K562 (cell line): ENCODE results near the gene COL1A1. TPM values are rescaled to one million over a fixed set of nuclear protein-coding genes. Genes with fewer than 3 reads are reported as not detected.

Experiments
- BRCA1 ChIP-seq, 2 experiments: fragments of 450-650 bp in 1 of 2; sonication (generic) in 1 of 2; formaldehyde crosslinking in 1 of 2; IDR thresholded peaks; 2 replicates each; pipeline versions ENCODE4 v1.5.0 to v1.6.1; 2017 to 2020; ENCODE audit warnings: mild to moderate bottlenecking in 1 of 2, missing genetic modification reagents in 1 of 2
- CSDE1 ChIP-seq, 2 experiments: fragments of 450-650 bp; IDR thresholded peaks; 2 replicates each; pipeline ENCODE4 v1.6.1; 2016; ENCODE audit warnings: mild to moderate bottlenecking in 1 of 2
- HES1 ChIP-seq: fragments of 450-650 bp; IDR thresholded peaks from 2 replicates; pipeline ENCODE4 v1.6.1; 2016; ENCODE audit warnings: low read depth, mild to moderate bottlenecking, moderate library complexity
- HMGN3 ChIP-seq: IDR thresholded peaks from 2 replicates; pipeline ENCODE4 v1.6.1; 2011; ENCODE audit warnings: borderline replicate concordance, low read depth, mild to moderate bottlenecking, mixed read lengths, low read length; ENCODE audit not compliant: insufficient read length; ENCODE audit errors: extremely low read depth
- KDM5B ChIP-seq: fragments of 200-600 bp; sonication (generic); IDR thresholded peaks from 2 replicates; pipeline ENCODE4 v1.6.1; 2012; ENCODE audit warnings: low read depth, mild to moderate bottlenecking, moderate library complexity, low read length, control low read depth, inconsistent platforms; ENCODE audit not compliant: insufficient replicate concordance
- LEF1 ChIP-seq: fragments of 450-650 bp; IDR thresholded peaks from 2 replicates; pipeline ENCODE4 v1.6.1; 2016; ENCODE audit warnings: mild to moderate bottlenecking
- MTA1 ChIP-seq: fragments of 450-650 bp; IDR thresholded peaks from 2 replicates; pipeline ENCODE4 v1.6.1; 2017; ENCODE audit warnings: borderline replicate concordance
- NFE2 ChIP-seq: IDR thresholded peaks from 2 replicates; pipeline ENCODE4 v1.6.1; 2014; ENCODE audit warnings: antibody characterized with exemption, low read depth
- POLR2A ChIP-seq: fragments of 450-650 bp; conservative IDR thresholded peaks from 2 replicates; pipeline ENCODE4 v1.6.1; 2016
- SIN3B ChIP-seq: fragments of 450-650 bp; IDR thresholded peaks from 2 replicates; pipeline ENCODE4 v1.6.1; 2017; ENCODE audit warnings: low read depth, mild to moderate bottlenecking, moderate library complexity
- TCF7L2 ChIP-seq: fragments of 150-350 bp; IDR thresholded peaks from 2 replicates; pipeline ENCODE4 v1.6.1; 2016; ENCODE audit warnings: low read depth, mild to moderate bottlenecking, low read length, moderate library complexity
- TEAD2 ChIP-seq: fragments of 450-650 bp; IDR thresholded peaks from 2 replicates; pipeline ENCODE4 v1.6.1; 2016; ENCODE audit warnings: missing genetic modification characterization, control low read depth, missing compliant biosample characterization
- ZNF239 ChIP-seq: fragments of 250-450 bp; sonication (Bioruptor Pico); IDR thresholded peaks from 2 replicates; pipeline ENCODE4 v1.4.0; 2020; ENCODE audit warnings: mild to moderate bottlenecking
- ZNF644 ChIP-seq: fragments of 200-800 bp; sonication (Bioruptor generic); IDR thresholded peaks from 2 replicates; pipeline ENCODE4 v1.6.1; 2016; ENCODE audit warnings: low read depth, missing genetic modification characterization, missing compliant biosample characterization
- polyA plus RNA-seq, 8 experiments: library from polyadenylated mRNA; depleted of rRNA in 4 of 8; stranded (reverse) in 5 of 8; unstranded in 3 of 8; fragments of >200 nt; fragmentation: Nextera tagmentation in 2 of 8; fragmentation: Illumina TruSeq in 1 of 8; extraction: Ambion mirVana in 2 of 8; extraction: Trizol in 1 of 8; gene quantifications; 2 replicates each; pipeline versions ENCODE4 v1.2.1 to v1.2.3, GENCODE V29; 2011 to 2014; ENCODE audit warnings: inconsistent platforms in 1 of 8, missing spikeins in 1 of 8
- total RNA-seq, 7 experiments: library from RNA; depleted of rRNA in 6 of 7; stranded (reverse); fragments of >200 nt in 6 of 7; fragmentation: Illumina TruSeq in 2 of 7; extraction: Trizol in 2 of 7; gene quantifications; 2 replicates each; pipeline versions ENCODE4 v1.2.1 to v1.2.3, GENCODE V29; 2011 to 2021; ENCODE audit warnings: low replicate concordance in 1 of 7
- TF ChIP-seq, protein P1 (sequence below): fragments of 250-450 bp; sonication (Bioruptor Pico); IDR thresholded peaks from 2 replicates; pipeline ENCODE4 v1.5.0; 2020; ENCODE audit warnings: mild to moderate bottlenecking, borderline replicate concordance
- TF ChIP-seq, protein P2 (sequence below): sonication (generic); formaldehyde crosslinking; IDR thresholded peaks from 2 replicates; pipeline ENCODE4 v1.8.1; 2022; ENCODE audit warnings: missing genetic modification reagents
- TF ChIP-seq, protein P3 (sequence below): fragments of 450-650 bp; IDR thresholded peaks from 2 replicates; pipeline ENCODE4 v1.6.1; 2016
- TF ChIP-seq, protein P4 (sequence below): fragments of 200-800 bp; sonication (Bioruptor generic); IDR thresholded peaks from 2 replicates; pipeline ENCODE4 v1.6.1; 2017; ENCODE audit warnings: missing genetic modification characterization, missing compliant biosample characterization
- TF ChIP-seq, protein P5 (sequence below): fragments of 450-650 bp; IDR thresholded peaks from 2 replicates; pipeline ENCODE4 v1.7.0; 2016; ENCODE audit warnings: borderline replicate concordance

COL1A1 gene
- total and polyA plus RNA-seq, 9 of the 15 experiments (the other 6 are each of a cell fraction or from before 2014, with no cell fraction given), result 0.04 to 3.4 (median 0.18) TPM

DNA sequence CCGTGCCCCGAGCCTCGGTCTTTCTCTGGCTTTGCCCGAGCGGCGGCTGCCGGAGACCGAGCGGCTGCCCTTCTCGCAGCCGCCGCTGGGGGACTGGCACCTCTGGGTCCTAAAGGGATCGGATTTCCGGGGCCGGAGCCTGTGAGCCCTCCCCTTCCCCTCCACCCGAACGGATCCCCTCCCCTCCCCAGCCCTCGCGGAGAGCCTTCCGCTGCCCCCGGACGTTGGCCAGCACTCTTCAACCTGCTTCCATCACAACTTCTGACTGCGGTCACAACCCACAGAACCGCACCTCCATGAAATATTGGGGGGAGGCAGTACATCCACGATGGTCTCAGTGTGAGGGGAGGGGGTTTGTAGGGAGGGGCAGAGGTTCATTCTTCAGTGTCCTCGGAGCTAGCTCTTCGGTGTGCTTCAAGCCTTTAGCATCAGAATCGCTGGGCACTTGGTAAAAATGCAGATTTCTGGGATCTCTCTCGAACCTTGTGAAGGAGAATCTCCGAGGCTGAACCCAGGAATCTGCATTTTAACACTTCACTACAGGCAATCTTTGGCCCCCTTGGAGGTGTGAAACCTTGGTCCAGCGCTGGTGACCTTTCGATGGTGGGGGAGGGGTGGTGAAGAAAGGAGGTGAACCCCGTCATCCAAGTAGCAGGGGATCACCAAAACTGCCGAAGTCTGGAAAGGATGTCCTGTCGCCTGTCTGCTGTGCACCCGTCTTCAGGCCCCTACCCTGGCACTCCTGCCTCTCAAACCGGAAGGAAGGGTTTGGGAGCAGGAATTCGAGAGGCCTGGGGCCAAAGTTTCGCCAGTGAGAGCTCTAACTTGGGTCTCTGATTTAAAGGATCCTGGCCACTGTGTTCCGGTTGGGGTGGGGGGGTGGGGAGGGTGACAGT, 50.1 kb downstream of the COL1A1 start (continued):
- TF ChIP-seq ZNF239 (CRISPR knock-in tag) (no peak), NFE2 (no peak), LEF1 (no peak; the same call in 1 of the 2 replicates), TCF7L2 (no peak), POLR2A (peak; percentile 58), BRCA1 (IDR thresholded peaks at IDR 0.05) (no peak), BRCA1 (CRISPR knock-in tag; IDR thresholded peaks at IDR 0.05) (no peak), HMGN3 (no peak), KDM5B (no peak), CSDE1 (IDR thresholded peaks at IDR 0.05) (no peak), TEAD2 (0 out of 2 replicates have a peak, but pooled peaks have one; percentile 8), SIN3B (no peak), HES1 (no peak), MTA1 (no peak), ZNF644 (tag) (no peak)
- TF ChIP-seq, protein P1, sequence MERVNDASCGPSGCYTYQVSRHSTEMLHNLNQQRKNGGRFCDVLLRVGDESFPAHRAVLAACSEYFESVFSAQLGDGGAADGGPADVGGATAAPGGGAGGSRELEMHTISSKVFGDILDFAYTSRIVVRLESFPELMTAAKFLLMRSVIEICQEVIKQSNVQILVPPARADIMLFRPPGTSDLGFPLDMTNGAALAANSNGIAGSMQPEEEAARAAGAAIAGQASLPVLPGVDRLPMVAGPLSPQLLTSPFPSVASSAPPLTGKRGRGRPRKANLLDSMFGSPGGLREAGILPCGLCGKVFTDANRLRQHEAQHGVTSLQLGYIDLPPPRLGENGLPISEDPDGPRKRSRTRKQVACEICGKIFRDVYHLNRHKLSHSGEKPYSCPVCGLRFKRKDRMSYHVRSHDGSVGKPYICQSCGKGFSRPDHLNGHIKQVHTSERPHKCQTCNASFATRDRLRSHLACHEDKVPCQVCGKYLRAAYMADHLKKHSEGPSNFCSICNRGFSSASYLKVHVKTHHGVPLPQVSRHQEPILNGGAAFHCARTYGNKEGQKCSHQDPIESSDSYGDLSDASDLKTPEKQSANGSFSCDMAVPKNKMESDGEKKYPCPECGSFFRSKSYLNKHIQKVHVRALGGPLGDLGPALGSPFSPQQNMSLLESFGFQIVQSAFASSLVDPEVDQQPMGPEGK, result no peak
- TF ChIP-seq, protein P2, sequence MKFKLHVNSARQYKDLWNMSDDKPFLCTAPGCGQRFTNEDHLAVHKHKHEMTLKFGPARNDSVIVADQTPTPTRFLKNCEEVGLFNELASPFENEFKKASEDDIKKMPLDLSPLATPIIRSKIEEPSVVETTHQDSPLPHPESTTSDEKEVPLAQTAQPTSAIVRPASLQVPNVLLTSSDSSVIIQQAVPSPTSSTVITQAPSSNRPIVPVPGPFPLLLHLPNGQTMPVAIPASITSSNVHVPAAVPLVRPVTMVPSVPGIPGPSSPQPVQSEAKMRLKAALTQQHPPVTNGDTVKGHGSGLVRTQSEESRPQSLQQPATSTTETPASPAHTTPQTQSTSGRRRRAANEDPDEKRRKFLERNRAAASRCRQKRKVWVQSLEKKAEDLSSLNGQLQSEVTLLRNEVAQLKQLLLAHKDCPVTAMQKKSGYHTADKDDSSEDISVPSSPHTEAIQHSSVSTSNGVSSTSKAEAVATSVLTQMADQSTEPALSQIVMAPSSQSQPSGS (CRISPR knock-in tag), result no peak
- TF ChIP-seq, protein P3, sequence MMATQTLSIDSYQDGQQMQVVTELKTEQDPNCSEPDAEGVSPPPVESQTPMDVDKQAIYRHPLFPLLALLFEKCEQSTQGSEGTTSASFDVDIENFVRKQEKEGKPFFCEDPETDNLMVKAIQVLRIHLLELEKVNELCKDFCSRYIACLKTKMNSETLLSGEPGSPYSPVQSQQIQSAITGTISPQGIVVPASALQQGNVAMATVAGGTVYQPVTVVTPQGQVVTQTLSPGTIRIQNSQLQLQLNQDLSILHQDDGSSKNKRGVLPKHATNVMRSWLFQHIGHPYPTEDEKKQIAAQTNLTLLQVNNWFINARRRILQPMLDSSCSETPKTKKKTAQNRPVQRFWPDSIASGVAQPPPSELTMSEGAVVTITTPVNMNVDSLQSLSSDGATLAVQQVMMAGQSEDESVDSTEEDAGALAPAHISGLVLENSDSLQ, result no peak
- TF ChIP-seq, protein P4, sequence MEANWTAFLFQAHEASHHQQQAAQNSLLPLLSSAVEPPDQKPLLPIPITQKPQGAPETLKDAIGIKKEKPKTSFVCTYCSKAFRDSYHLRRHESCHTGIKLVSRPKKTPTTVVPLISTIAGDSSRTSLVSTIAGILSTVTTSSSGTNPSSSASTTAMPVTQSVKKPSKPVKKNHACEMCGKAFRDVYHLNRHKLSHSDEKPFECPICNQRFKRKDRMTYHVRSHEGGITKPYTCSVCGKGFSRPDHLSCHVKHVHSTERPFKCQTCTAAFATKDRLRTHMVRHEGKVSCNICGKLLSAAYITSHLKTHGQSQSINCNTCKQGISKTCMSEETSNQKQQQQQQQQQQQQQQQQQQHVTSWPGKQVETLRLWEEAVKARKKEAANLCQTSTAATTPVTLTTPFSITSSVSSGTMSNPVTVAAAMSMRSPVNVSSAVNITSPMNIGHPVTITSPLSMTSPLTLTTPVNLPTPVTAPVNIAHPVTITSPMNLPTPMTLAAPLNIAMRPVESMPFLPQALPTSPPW, result peak; percentile 90
- TF ChIP-seq, protein P5, sequence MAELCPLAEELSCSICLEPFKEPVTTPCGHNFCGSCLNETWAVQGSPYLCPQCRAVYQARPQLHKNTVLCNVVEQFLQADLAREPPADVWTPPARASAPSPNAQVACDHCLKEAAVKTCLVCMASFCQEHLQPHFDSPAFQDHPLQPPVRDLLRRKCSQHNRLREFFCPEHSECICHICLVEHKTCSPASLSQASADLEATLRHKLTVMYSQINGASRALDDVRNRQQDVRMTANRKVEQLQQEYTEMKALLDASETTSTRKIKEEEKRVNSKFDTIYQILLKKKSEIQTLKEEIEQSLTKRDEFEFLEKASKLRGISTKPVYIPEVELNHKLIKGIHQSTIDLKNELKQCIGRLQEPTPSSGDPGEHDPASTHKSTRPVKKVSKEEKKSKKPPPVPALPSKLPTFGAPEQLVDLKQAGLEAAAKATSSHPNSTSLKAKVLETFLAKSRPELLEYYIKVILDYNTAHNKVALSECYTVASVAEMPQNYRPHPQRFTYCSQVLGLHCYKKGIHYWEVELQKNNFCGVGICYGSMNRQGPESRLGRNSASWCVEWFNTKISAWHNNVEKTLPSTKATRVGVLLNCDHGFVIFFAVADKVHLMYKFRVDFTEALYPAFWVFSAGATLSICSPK, result no peak
